Keratinocyte (primary cell): ENCODE measurements around the gene ERBB4. TPM values are rescaled to one million over a fixed set of nuclear protein-coding genes. Genes with fewer than 3 reads are reported as not detected.

Source experiments
- DNase-seq: peaks from one replicate; pipeline ENCODE4 v3.0.0-alpha.2; 2011; ENCODE audit warnings: low read depth, missing footprints, low spot score
- FAIRE-seq: peaks from 2 replicates; lab custom pipeline; 2011; peaks lifted over from hg19 to GRCh38; lab: Jason Lieb, UNC
- H2AFZ ChIP-seq: 2 replicates; pipeline ENCODE4 v1.6.0; 2012; ENCODE audit warnings: low read length, control low read depth, inconsistent platforms; ENCODE audit not compliant: control insufficient read depth
- H3K27ac ChIP-seq: 2 replicates; pipeline ENCODE4 v1.5.1; 2011; ENCODE audit warnings: low read length; ENCODE audit not compliant: control insufficient read depth, insufficient read depth
- H3K27me3 ChIP-seq: 3 replicates; pipeline ENCODE4 v1.6.0; 2011; ENCODE audit warnings: low read length; ENCODE audit not compliant: control insufficient read depth, insufficient read depth; ENCODE audit errors: extremely low read depth
- H3K36me3 ChIP-seq, 2 experiments: 2 replicates in 1 of 2; 3 replicates in 1 of 2; pipeline ENCODE4 v1.5.1; 2011; ENCODE audit warnings: low read length in 2 of 2, mild to moderate bottlenecking in 1 of 2; ENCODE audit not compliant: control insufficient read depth in 2 of 2, insufficient read depth in 2 of 2; ENCODE audit errors: extremely low read depth in 1 of 2
- H3K4me1 ChIP-seq: 3 replicates; pipeline ENCODE4 v1.5.1; 2011; ENCODE audit warnings: low read length; ENCODE audit not compliant: control insufficient read depth, insufficient read depth; ENCODE audit errors: extremely low read depth
- H3K4me2 ChIP-seq: 3 replicates; pipeline ENCODE4 v1.6.0; 2011; ENCODE audit warnings: low read depth, low read length; ENCODE audit not compliant: control insufficient read depth, insufficient read depth; ENCODE audit errors: extremely low read depth
- H3K4me3 ChIP-seq, 3 experiments: fragments of 200-600 bp in 1 of 3; sonication (generic) in 1 of 3; 2 replicates in 2 of 3; 3 replicates in 1 of 3; pipeline ENCODE4 v1.5.1; 2011 to 2016; ENCODE audit warnings: low read length in 3 of 3, mild to moderate bottlenecking in 3 of 3, control low read depth in 2 of 3, inconsistent platforms in 1 of 3, low read depth in 1 of 3, mixed read lengths in 1 of 3, mixed run types in 1 of 3, moderate library complexity in 1 of 3; ENCODE audit not compliant: control insufficient read depth in 2 of 3, insufficient read depth in 2 of 3; ENCODE audit errors: extremely low read depth in 1 of 3
- H3K79me2 ChIP-seq: 2 replicates; pipeline ENCODE4 v1.6.0; 2012; ENCODE audit warnings: low read length; ENCODE audit not compliant: control insufficient read depth, insufficient read depth
- H3K9ac ChIP-seq: 3 replicates; pipeline ENCODE4 v1.6.0; 2011; ENCODE audit warnings: low read length; ENCODE audit not compliant: control insufficient read depth, insufficient read depth; ENCODE audit errors: extremely low read depth
- H3K9me1 ChIP-seq: 3 replicates; pipeline ENCODE4 v1.6.0; 2011; ENCODE audit warnings: low read length; ENCODE audit not compliant: control insufficient read depth, insufficient read depth; ENCODE audit errors: extremely low read depth
- H3K9me3 ChIP-seq: 2 replicates; pipeline ENCODE4 v1.5.1; 2012; ENCODE audit warnings: low read depth, low read length; ENCODE audit not compliant: control insufficient read depth
- H4K20me1 ChIP-seq: 3 replicates; pipeline ENCODE4 v1.6.0; 2011; ENCODE audit warnings: low read length; ENCODE audit not compliant: control insufficient read depth, insufficient read depth; ENCODE audit errors: extremely low read depth
- EZH2 ChIP-seq: IDR thresholded peaks from one replicate; pipeline ENCODE4 v1.6.1; 2012; ENCODE audit warnings: inconsistent platforms, mild to moderate bottlenecking, low read length, moderate library complexity
- dilution Hi-C: fragments of 300-500 bp; cut with MboI; formaldehyde crosslinking; loops from one replicate; pipeline ENCODE4 v1.7.0; 2020; ENCODE audit warnings: low sequenced_read_pairs; ENCODE audit not compliant: extremely low pct_ligation_motif_present
- polyA plus RNA-seq, 5 experiments: library from polyadenylated mRNA; depleted of rRNA in 3 of 5; stranded (reverse) in 3 of 5; stranded (forward) in 1 of 5; unstranded in 1 of 5; fragments of >200 nt; gene quantifications; 1 replicate in 1 of 5; 2 replicates in 3 of 5; 3 replicates in 1 of 5; pipeline versions ENCODE4 v1.2.1 to v1.2.3, GENCODE V29; 2011 to 2012; ENCODE audit warnings: missing spikeins in 2 of 5, low read depth in 1 of 5, low replicate concordance in 1 of 5
- TF ChIP-seq, protein P1 (sequence below), 3 experiments: IDR thresholded peaks in 1 of 3; conservative IDR thresholded peaks in 1 of 3; optimal IDR thresholded peaks in 1 of 3; 2 replicates in 2 of 3; 3 replicates in 1 of 3; pipeline versions ENCODE3 to v1.5.1; 2011; ENCODE audit warnings: low read length in 3 of 3, mild to moderate bottlenecking in 3 of 3, moderate library complexity in 2 of 3, control low read depth in 1 of 3, inconsistent platforms in 1 of 3; ENCODE audit not compliant: insufficient read depth in 2 of 3; ENCODE audit errors: extremely low read depth in 1 of 3

The ERBB4 gene
- polyA plus RNA-seq, 1 donor (not counting 4 experiments of a cell fraction or from before 2014, with no cell fraction given) = 0.01 TPM

DNA sequence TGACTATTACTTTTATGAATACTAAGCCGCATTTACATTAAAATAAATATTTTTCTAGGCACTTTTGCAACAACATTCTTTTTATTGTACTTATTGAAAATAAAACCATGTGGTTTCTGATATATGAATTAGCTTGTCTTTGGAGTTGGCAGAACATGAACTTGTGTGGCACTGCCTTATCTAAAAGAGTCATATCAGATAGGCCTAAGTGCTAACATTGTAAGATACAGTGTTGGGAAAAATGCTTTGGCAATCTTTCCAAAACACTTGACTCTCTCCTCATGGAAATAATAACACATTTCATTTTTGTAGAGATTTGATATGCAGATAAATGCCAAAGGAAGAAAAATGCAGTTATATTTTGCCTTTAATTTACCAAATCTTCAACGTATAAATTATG lies 191.7 kb downstream of the ERBB4 start:
- Histone ChIP-seq H3K4me2 (no peak overlapping the region), H3K79me2 (no peaks in the 10 kb centered on the region)

GRCh38 chr2:212345966-212346365 lies 192.6 kb downstream of the ERBB4 start:
- H3K79me2 ChIP-seq = no peaks in the 10 kb centered on the region
- H3K4me1 ChIP-seq = no peaks in the 10 kb centered on the region
- no peak overlapping the region for H3K4me2 ChIP-seq
- H3K27me3 ChIP-seq = no peaks in the 10 kb centered on the region
- dilution Hi-C loops = no loop called here
- no peaks in the 10 kb centered on the region for H3K36me3 ChIP-seq
- no peak overlapping the region for H3K27ac ChIP-seq
- H4K20me1 ChIP-seq = no peaks in the 10 kb centered on the region
- no peak overlapping the region for H3K9ac ChIP-seq
- no peak for TF ChIP-seq EZH2
- TF ChIP-seq, protein P1, sequence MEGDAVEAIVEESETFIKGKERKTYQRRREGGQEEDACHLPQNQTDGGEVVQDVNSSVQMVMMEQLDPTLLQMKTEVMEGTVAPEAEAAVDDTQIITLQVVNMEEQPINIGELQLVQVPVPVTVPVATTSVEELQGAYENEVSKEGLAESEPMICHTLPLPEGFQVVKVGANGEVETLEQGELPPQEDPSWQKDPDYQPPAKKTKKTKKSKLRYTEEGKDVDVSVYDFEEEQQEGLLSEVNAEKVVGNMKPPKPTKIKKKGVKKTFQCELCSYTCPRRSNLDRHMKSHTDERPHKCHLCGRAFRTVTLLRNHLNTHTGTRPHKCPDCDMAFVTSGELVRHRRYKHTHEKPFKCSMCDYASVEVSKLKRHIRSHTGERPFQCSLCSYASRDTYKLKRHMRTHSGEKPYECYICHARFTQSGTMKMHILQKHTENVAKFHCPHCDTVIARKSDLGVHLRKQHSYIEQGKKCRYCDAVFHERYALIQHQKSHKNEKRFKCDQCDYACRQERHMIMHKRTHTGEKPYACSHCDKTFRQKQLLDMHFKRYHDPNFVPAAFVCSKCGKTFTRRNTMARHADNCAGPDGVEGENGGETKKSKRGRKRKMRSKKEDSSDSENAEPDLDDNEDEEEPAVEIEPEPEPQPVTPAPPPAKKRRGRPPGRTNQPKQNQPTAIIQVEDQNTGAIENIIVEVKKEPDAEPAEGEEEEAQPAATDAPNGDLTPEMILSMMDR (optimal IDR thresholded peaks at IDR 0.05 in 1 of 3, IDR thresholded peaks at IDR 0.05 in 1 of 3, conservative IDR thresholded peaks at IDR 0.05 in 1 of 3; ENCODE audit: extremely low read depth in 1 of 3, insufficient read depth in 2 of 3, low read length in 3 of 3) = no peak
- DNase-seq = no peak
- H3K9me3 ChIP-seq = no peaks in the 10 kb centered on the region
- H3K4me3 ChIP-seq = no peak overlapping the region
- FAIRE-seq = no peak
- no peak overlapping the region for H2AFZ ChIP-seq
- H3K9me1 ChIP-seq = no peaks in the 10 kb centered on the region

More for the DNA sequence above, 191.7 kb downstream of the ERBB4 start:
- H4K20me1 ChIP-seq = no peaks in the 10 kb centered on the region
- no peak overlapping the region for H3K27ac ChIP-seq
- dilution Hi-C loops = no loop called here
- DNase-seq = no peak
- TF ChIP-seq, protein P1 (optimal IDR thresholded peaks at IDR 0.05 in 1 of 3, IDR thresholded peaks at IDR 0.05 in 1 of 3, conservative IDR thresholded peaks at IDR 0.05 in 1 of 3; ENCODE audit: extremely low read depth in 1 of 3, insufficient read depth in 2 of 3, low read length in 3 of 3) = no peak
- no peak for TF ChIP-seq EZH2
- H3K4me1 ChIP-seq = no peaks in the 10 kb centered on the region
- no peak for FAIRE-seq
- no peaks in the 10 kb centered on the region for H3K36me3 ChIP-seq
- H2AFZ ChIP-seq = no peak overlapping the region
- no peaks in the 10 kb centered on the region for H3K9me3 ChIP-seq
- no peak overlapping the region for H3K4me3 ChIP-seq
- no peaks in the 10 kb centered on the region for H3K9me1 ChIP-seq
- H3K27me3 ChIP-seq = no peaks in the 10 kb centered on the region
- H3K9ac ChIP-seq = no peak overlapping the region
